Fibroblast of mammary gland (primary cell): ENCODE measurements around the gene EPHA4.

Experiments
- DNase-seq: peaks from one replicate; pipeline ENCODE4 v3.0.0-alpha.2; 2010; ENCODE audit warnings: low read depth
- H3K4me3 ChIP-seq: 2 replicates; pipeline ENCODE4 v1.5.1; 2011; ENCODE audit warnings: low read depth, mild to moderate bottlenecking, low read length, moderate library complexity; ENCODE audit not compliant: control insufficient read depth
- TF ChIP-seq, protein P1 (sequence below): conservative IDR thresholded peaks from 2 replicates; pipeline ENCODE4 v1.5.1; 2011; ENCODE audit warnings: low read depth, low read length, inconsistent platforms; ENCODE audit not compliant: control insufficient read depth, insufficient read depth

Gene EPHA4

DNA sequence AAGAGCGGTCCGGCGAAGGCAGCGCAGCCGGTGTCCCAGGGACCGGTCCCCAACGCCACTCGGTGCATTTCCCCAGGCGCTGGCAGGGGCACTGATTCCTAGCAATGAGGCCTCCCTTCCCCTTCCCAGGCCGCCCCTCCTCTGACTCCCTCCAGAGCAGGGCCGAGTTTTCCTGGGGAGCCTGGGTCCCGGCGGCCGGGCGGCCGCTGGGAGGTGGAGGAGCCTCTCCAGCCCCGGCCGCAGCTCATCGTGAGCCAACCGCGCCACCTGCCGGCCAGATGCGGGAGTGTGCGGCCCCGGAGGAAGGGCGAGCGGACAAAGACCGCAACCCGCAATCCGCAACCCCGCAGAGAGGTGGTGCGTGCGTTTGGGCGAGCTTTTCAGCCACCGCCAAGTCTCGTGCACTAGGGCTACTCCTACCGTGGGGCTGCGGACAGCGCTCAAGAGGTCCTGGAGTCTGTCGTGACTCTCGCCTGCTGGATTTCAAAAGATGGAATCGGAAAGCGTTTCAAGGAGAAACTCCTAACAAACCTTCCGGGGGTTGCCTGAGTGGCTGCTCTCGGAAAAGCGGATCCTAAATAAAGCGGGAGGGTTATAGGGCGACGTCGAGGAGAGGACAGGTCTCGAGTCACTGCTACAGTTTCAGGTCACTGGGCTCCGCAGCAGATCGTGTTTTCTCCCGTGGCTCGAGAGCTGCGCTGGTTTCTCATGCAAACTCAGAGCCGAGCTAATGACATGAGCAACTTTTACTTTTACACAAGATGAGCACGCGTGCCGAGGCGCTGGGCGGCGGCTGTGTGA, 1.5 kb upstream of the EPHA4 start:
- peak; percentile 61 for DNase-seq
- peak overlapping the region; percentile 63 for H3K4me3 ChIP-seq
- TF ChIP-seq, protein P1, sequence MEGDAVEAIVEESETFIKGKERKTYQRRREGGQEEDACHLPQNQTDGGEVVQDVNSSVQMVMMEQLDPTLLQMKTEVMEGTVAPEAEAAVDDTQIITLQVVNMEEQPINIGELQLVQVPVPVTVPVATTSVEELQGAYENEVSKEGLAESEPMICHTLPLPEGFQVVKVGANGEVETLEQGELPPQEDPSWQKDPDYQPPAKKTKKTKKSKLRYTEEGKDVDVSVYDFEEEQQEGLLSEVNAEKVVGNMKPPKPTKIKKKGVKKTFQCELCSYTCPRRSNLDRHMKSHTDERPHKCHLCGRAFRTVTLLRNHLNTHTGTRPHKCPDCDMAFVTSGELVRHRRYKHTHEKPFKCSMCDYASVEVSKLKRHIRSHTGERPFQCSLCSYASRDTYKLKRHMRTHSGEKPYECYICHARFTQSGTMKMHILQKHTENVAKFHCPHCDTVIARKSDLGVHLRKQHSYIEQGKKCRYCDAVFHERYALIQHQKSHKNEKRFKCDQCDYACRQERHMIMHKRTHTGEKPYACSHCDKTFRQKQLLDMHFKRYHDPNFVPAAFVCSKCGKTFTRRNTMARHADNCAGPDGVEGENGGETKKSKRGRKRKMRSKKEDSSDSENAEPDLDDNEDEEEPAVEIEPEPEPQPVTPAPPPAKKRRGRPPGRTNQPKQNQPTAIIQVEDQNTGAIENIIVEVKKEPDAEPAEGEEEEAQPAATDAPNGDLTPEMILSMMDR = peak; percentile 61

DNA sequence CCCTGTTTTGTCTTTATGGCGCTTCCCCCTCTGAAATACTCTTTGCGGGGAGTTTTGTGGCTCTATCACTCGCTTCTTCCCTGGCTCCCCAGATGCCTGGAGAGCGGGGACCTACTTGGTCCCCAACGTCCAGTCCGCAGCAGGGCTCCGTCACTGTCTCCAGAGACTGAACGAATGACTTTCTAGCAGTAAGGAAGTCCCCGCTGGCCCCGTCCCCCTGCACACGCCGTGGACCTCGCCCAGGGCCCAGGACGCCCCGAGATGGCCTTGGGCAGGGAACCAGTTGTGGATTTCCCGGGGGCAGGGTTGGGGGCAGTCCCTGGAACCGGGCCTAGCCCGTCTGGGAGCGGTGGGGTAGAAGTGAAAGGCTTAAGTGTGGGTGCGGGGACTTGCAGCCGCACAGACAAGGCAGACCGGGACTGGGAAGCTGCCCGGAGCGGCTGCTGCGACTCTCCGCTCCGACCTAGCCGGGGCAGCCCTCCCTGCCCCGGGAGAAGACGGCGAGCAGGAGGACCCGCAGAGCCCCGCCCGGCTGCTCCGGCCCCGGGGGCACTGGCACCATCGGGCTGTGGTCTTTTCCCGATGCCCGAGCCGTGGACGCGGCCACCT, 821 bp upstream of the EPHA4 start:
- TF ChIP-seq, protein P1 = no peak
- peak overlapping the region; percentile 63 for H3K4me3 ChIP-seq
- peak; percentile 38 for DNase-seq

DNA sequence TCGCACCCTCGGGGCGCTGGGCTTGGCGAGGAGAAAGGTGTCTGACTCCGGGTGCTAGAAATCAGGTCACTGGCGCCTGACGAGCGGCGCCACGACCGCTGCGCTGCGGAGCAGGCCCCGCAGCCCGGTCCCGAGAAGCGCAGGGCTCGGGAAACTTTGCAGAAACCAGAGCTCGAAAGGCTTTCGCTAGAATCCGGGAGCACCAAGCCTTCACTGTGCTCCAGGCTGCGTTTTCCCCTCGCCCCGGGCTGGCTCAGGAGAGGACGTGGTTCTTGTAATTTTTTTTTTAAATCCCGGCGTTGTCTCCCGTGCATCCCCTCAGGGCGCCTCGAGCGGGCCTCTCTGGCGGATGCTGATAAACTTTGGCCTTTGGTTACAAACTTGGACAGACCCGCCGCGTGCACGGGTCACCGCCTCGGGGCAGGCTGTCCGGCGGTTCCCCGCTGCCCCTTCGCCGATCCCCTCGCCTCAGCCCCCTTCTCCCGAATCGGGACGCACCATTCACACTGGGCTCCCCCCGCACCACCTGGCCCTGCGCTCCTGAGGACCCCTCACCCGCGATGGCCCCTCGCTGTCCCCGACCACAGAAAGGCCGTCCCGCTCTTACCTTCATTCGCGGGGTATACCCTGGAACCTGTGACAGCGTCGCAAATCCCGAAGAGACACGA, 419 bp downstream of the EPHA4 start:
- TF ChIP-seq, protein P1 = no peak
- peak overlapping the region; percentile 89 for H3K4me3 ChIP-seq
- DNase-seq = peak; percentile 47

DNA sequence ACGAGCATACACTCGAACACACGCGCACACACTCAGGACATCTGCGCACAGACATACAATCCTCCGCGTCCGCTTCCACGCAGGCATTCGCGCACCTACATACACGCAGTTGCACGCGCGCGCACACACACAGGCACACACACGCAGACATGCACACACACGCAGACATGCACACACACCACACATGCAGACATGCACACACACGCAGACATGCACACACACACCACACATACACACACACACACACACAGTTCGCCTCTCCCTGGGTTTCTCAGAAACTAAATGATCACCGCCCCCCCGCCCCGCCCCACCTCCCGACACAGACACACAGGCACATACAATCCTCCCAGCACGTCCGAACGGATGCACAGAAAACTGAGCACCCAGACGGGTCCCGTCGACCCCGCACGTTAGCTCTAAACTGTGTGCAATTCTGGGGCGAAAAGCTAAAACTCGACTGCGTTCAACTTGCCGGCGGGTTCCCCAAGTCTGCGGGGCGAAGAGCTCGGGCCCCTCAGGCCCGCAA, 1.0 kb downstream of the EPHA4 start:
- peak; percentile 25 for DNase-seq
- TF ChIP-seq, protein P1 = no peak
- H3K4me3 ChIP-seq = peak overlapping the region; percentile 89

DNA sequence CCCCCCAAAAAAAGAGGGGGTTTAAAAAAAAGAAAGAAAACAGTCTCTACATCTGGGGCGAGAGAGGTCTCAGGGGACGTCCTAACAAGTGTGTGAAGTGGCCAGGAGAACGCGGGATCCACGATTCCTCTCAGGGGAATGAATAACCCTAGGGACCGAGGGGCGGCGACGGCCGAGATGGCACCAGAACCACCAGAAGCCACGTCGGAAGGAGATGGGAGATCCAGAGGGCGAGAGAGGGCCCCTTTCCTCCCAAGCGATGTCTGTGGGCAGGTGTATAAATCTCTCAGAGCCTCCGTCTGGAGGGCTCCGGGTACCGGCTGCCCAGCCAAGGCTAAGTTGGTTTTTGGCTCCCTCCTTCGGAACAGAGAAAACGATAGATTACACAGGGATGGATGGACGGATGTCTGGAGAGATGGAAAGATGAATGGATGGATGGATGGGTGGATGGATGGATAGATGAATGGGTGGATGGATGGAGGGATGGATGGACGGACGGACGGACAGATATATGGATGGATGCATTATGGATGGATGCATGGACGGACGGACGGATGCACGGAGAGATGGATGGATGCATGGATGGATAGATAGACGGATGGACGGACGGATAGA, 1.7 kb downstream of the EPHA4 start:
- peak overlapping the region; percentile 89 for H3K4me3 ChIP-seq
- TF ChIP-seq, protein P1 = no peak
- DNase-seq = peak; percentile 31

DNA sequence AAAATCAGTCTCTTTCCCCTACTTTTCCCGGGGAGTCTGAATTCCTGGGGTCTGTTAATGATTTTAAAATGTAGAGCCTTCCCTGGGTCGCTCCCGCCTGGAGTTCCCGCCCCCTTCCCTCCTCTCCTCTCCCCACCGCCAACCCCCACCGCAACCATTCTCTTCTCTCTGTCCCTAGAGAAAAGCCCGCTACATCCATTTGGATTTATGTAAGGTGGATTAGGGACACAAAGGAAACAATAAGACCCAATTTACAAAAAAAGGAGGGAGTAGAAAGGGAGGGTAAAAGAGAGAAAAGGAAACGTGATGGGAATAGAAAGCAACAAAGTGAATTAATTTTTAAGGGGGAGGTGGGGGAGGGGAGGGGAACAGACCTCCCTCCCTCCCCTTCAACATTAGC, 2.2 kb downstream of the EPHA4 start:
- no peak overlapping the region for H3K4me3 ChIP-seq
- TF ChIP-seq, protein P1 = no peak
- DNase-seq = no peak
